Erythroblast (primary cell): ENCODE results near the gene FILIP1L.

Experiments used
- GATA1 ChIP-seq: IDR thresholded peaks from 2 replicates; pipeline ENCODE4 v1.6.1; 2011; ENCODE audit warnings: low read depth, mild to moderate bottlenecking, control low read depth, low read length, moderate library complexity
- POLR2A ChIP-seq: IDR thresholded peaks from 2 replicates; pipeline ENCODE4 v1.6.1; 2011; ENCODE audit warnings: mild to moderate bottlenecking, low read length

DNA sequence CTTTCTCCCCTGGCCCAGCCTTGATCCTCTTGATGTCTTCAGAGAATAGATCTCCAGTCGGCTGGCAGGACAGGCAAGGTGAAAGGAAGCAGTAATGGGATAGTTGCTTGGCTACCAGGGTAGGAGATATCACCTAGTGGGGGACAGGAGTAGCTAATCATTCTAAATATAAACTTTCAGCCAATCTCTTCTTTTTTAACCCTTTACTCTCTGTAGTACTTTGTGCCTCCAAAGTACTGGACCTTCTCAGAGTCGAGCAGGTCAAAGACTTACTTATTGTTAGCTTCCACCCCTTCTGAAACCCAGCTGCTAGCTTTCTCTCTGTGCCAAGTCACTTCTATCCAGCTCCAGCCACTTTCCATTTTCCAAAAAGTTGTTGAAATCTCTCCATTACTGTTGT is 43.4 kb upstream of the FILIP1L start:
- TF ChIP-seq POLR2A: no peak
- no peak for TF ChIP-seq GATA1
